T-cell (primary cell): ENCODE results near the gene IL17RA. TPM values are rescaled to one million over a fixed set of nuclear protein-coding genes. Genes with fewer than 3 reads are reported as not detected.

ENCODE experiments used
- ATAC-seq, 4 experiments: fragments of 200-7000 bp in 3 of 4; fragments of 150-1000 bp in 1 of 4; cut with Tn5 transposase; replicated peaks in 1 of 4; 1 replicate in 3 of 4; 2 replicates in 1 of 4; pipeline ENCODE4 v1.10.0; 2021; ENCODE audit warnings: moderate library complexity in 3 of 4, mild to moderate bottlenecking in 2 of 4, moderate number of reproducible peaks in 1 of 4
- CTCF ChIA-PET, 2 donors: fragments of 300-600 bp; sonication (Branson Sonifier 250); formaldehyde crosslinking; loops; one replicate each; lab custom pipeline; 2022; ENCODE audit warnings: antibody characterized with exemption in 2 of 2; lab: Charles Lee
- POLR2A ChIA-PET, 2 donors: fragments of 300-600 bp; sonication (Branson Sonifier 250); formaldehyde crosslinking; loops; one replicate each; lab custom pipeline; 2022; ENCODE audit warnings: antibody characterized with exemption in 2 of 2; lab: Charles Lee
- DNase-seq, 35 experiments: peaks; one replicate each; pipeline versions ENCODE4 v3.0.0 to v3.0.0-alpha.2; 2013 to 2023
- H3K27ac ChIP-seq: one replicate; pipeline ENCODE4 v1.5.1; 2013; ENCODE audit warnings: low read length
- H3K27me3 ChIP-seq, 2 experiments: replicated peaks in 1 of 2; 1 replicate in 1 of 2; 2 replicates in 1 of 2; pipeline versions ENCODE4 v1.6.1 to v1.7.0; 2013; ENCODE audit warnings: low read length in 1 of 2, mixed read lengths in 1 of 2; ENCODE audit not compliant: control insufficient read depth in 2 of 2, insufficient read depth in 2 of 2; ENCODE audit errors: extremely low read depth in 1 of 2
- H3K36me3 ChIP-seq, 2 donors: 1 replicate in 1 of 2; 2 replicates in 1 of 2; pipeline versions ENCODE4 v1.6.1 to v1.7.0; 2013; ENCODE audit warnings: low read length in 1 of 2; ENCODE audit not compliant: control insufficient read depth in 2 of 2, insufficient read depth in 1 of 2; ENCODE audit errors: extremely low read depth in 1 of 2
- H3K4me1 ChIP-seq, 2 experiments: 1 replicate in 1 of 2; 2 replicates in 1 of 2; pipeline versions ENCODE4 v1.6.1 to v1.7.0; 2013; ENCODE audit warnings: low read length in 2 of 2, mixed read lengths in 1 of 2; ENCODE audit not compliant: insufficient read depth in 2 of 2, control insufficient read depth in 1 of 2; ENCODE audit errors: extremely low read depth in 1 of 2
- H3K4me3 ChIP-seq, 2 donors: 1 replicate in 1 of 2; 2 replicates in 1 of 2; pipeline versions ENCODE4 v1.5.1 to v1.7.0; 2013; ENCODE audit warnings: mild to moderate bottlenecking in 2 of 2, low read length in 1 of 2, moderate library complexity in 1 of 2; ENCODE audit not compliant: control insufficient read depth in 1 of 2; ENCODE audit errors: extremely low read depth in 1 of 2
- H3K9me3 ChIP-seq: 2 replicates; pipeline ENCODE4 v1.7.0; 2013
- H3K27ac Mint-ChIP-seq, 2 donors: one replicate each; pipeline ENCODE4 v1.8.0; 2020 to 2021; ENCODE audit warnings: mild to moderate bottlenecking in 2 of 2, mixed read lengths in 2 of 2
- H3K27me3 Mint-ChIP-seq, 2 donors: one replicate each; pipeline ENCODE4 v1.8.0; 2021 to 2022; ENCODE audit warnings: mixed read lengths in 2 of 2
- H3K36me3 Mint-ChIP-seq: one replicate; pipeline ENCODE4 v1.8.0; 2021; ENCODE audit warnings: mixed read lengths
- H3K4me1 Mint-ChIP-seq, 3 donors: one replicate each; pipeline ENCODE4 v1.8.0; 2020 to 2022; ENCODE audit warnings: mixed read lengths in 3 of 3, mild to moderate bottlenecking in 1 of 3
- H3K4me3 Mint-ChIP-seq, 3 donors: one replicate each; pipeline ENCODE4 v1.8.0; 2020 to 2022; ENCODE audit warnings: mild to moderate bottlenecking in 3 of 3, mixed read lengths in 3 of 3, moderate library complexity in 3 of 3
- H3K9me3 Mint-ChIP-seq, 3 donors: one replicate each; pipeline ENCODE4 v1.8.0; 2020 to 2022; ENCODE audit warnings: mixed read lengths in 3 of 3
- WGBS: methylation state at CpG from one replicate; pipeline ENCODE4 v1.1.5; 2013; ENCODE audit warnings: missing lambda C conversion rate; ENCODE audit not compliant: insufficient coverage; 5-methylcytosine and 5-hydroxymethylcytosine counted together
- total RNA-seq, 35 experiments: library from RNA in 6 of 35; stranded (reverse) in 6 of 35; fragments of 120-200 nt in 1 of 35; gene quantifications; one replicate each; pipeline versions ENCODE4 v1.2.1 to v1.2.4 and lab custom pipeline; 2013 to 2026

The IL17RA gene
- total RNA-seq, 5 donors from 2014 or later (not counting 1 experiment from before 2014, with no cell fraction given), result 38.8 to 72.7 (median 61.8) TPM

DNA sequence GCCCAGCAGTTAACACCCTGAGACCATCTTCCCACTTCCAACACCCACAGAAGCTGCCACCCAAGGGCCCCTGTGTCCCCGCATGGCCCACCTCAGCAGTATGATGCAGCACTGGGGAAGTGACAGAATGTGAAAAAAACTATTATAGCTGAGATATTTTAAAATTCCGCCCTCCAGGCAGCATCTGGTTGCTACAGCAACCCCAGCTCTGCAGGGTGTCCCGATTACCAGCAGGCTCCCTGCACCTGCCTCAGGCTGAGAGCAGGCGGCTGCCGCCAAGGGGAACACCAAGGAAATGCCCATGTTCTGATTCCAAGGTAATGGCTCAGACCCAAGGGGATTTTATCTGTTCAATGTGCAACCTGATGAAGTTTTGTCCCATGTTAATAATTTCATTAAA is 46.9 kb downstream of the IL17RA start:
- CTCF ChIA-PET, result interaction anchor here in 1 of 2 donors (0.5 kb wide), 1 partner anchor 24 kb away, joined by 4 read pairs; no protein-coding TSS in a partner anchor
- DNase-seq (no peak), ATAC-seq (no peak)
- WGBS, result 86% methylated on average over 2 of the region's 5 CpGs
- H3K4me3 Mint-ChIP-seq, result no peak overlapping the region
- POLR2A ChIA-PET, result no interaction called here
- Histone ChIP-seq H3K36me3 (no peaks in the 10 kb centered on the region), H3K27ac (no peak overlapping the region), H3K4me3 (no peak overlapping the region), H3K9me3 (no peaks in the 10 kb centered on the region), H3K27me3 (peaks cover 0 to 5% of the 10 kb centered on the region in 2 experiments), H3K4me1 (no peaks in the 10 kb centered on the region)
- H3K27me3 Mint-ChIP-seq, result no peaks in the 10 kb centered on the region
- no peaks in the 10 kb centered on the region for H3K4me1 Mint-ChIP-seq
- H3K27ac Mint-ChIP-seq, result no peak overlapping the region
- no peaks in the 10 kb centered on the region for H3K9me3 Mint-ChIP-seq
- H3K36me3 Mint-ChIP-seq, result peaks cover 14% of the 10 kb centered on the region

DNA sequence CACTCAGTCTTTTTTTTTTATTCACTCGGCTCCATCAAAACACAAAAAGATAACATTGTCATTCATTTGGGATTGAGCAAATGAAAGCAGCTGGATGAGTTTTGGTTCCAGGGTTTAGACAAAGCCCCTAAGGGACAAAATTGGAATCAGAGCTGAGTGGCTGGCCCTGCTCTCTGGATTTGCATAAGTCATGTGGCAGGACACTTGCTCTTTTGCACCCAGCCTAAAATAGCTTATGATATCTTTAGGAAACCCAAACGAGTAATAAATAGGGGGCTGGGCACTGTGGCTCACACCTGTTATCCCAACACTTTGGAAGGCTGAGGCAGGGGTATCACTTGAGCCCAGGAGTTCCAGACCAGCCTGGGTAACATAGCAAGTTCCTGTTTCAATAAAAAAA is 47.3 kb downstream of the IL17RA start:
- no peak overlapping the region for H3K27ac Mint-ChIP-seq
- Histone ChIP-seq H3K4me3 (no peak overlapping the region), H3K9me3 (no peaks in the 10 kb centered on the region), H3K4me1 (no peaks in the 10 kb centered on the region), H3K27me3 (peaks cover 0 to 5% of the 10 kb centered on the region in 2 experiments), H3K27ac (no peak overlapping the region), H3K36me3 (no peaks in the 10 kb centered on the region)
- H3K4me1 Mint-ChIP-seq, result no peaks in the 10 kb centered on the region
- DNase-seq (no peak), ATAC-seq (no peak)
- ChIA-PET POLR2A (no interaction called here), CTCF (no interaction called here)
- no CpG with 5 or more reads among the region's 2 CpGs for WGBS
- no peak overlapping the region for H3K4me3 Mint-ChIP-seq
- no peaks in the 10 kb centered on the region for H3K9me3 Mint-ChIP-seq
- peaks cover 17% of the 10 kb centered on the region for H3K36me3 Mint-ChIP-seq
- no peaks in the 10 kb centered on the region for H3K27me3 Mint-ChIP-seq

DNA sequence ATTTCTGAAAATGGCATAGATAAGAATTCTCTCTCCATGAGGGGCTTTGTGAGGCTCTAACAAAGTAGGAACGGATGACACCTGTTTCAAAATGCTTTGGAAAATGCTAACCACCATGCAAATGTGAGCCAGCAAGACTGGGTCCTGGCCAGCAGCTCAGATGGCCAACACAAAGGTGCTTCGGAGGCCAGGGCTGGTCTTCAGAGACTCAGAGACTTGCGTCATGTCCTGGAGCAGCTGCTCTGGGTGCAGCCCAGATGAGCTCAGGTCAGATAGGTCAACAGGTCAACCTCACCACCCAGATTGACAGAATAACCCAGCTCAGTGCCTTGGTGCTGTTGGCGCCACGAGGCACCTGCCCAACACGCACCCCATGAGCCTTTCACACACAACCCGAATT is 48.3 kb downstream of the IL17RA start:
- no peak for DNase-seq
- no peaks in the 10 kb centered on the region for H3K4me1 ChIP-seq
- H3K36me3 ChIP-seq, result peaks cover 0 to 6% of the 10 kb centered on the region in 2 donors
- Mint-ChIP-seq H3K4me3 (no peak overlapping the region), H3K27ac (no peak overlapping the region), H3K27me3 (no peaks in the 10 kb centered on the region), H3K4me1 (no peaks in the 10 kb centered on the region), H3K36me3 (peaks cover 23% of the 10 kb centered on the region), H3K9me3 (no peaks in the 10 kb centered on the region)
- POLR2A ChIA-PET, result no interaction called here
- 94% methylated on average over 7 of the region's 7 CpGs for WGBS
- CTCF ChIA-PET, result no interaction called here
- H3K27ac ChIP-seq, result no peak overlapping the region
- no peaks in the 10 kb centered on the region for H3K9me3 ChIP-seq
- H3K4me3 ChIP-seq, result no peak overlapping the region
- no peak for ATAC-seq
- peaks cover 0 to 5% of the 10 kb centered on the region in 2 experiments for H3K27me3 ChIP-seq

DNA sequence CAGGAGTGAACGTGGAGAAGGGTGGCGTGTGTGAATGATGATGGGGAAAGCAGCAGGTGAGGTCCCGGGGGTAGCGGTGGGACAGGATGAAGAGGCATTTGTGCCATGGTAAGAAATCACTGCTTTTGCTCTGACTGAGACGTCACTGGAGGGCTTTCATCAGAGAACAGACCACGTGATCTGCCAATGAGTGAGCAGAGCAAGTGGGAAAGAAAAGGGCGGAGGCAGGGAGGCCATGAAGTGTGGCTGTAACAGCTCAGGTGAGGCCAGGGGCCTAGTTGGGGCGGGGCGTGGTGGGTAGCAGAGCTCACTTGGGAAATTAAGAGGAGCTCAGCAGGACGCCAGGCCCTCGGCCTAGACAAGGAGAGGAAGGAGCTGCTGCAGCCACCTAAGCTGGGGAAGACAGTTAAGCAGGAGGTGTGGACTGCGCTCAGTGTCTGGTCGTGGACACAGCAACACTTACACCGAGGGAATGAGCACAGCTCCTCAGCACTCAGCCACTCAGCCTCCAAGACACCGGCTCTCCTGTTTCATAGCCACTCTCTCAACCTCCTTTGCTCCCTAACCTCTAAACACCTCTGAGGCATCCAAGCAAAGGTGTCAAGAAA is 50.5 kb downstream of the IL17RA start:
- no peak for ATAC-seq
- POLR2A ChIA-PET, result no interaction called here
- no peak overlapping the region for H3K4me3 ChIP-seq
- WGBS, result 91% methylated on average over 13 of the region's 15 CpGs
- peaks cover 28% of the 10 kb centered on the region for H3K36me3 Mint-ChIP-seq
- H3K27me3 Mint-ChIP-seq, result no peaks in the 10 kb centered on the region
- no peaks in the 10 kb centered on the region for H3K4me1 ChIP-seq
- no peaks in the 10 kb centered on the region for H3K9me3 ChIP-seq
- no peaks in the 10 kb centered on the region for H3K9me3 Mint-ChIP-seq
- H3K27ac ChIP-seq, result no peak overlapping the region
- H3K4me3 Mint-ChIP-seq, result no peak overlapping the region
- no peaks in the 10 kb centered on the region for H3K4me1 Mint-ChIP-seq
- H3K36me3 ChIP-seq, result peaks cover 3 to 15% of the 10 kb centered on the region in 2 donors
- H3K27ac Mint-ChIP-seq, result no peak overlapping the region
- DNase-seq, result no peak
- peaks cover 0 to 5% of the 10 kb centered on the region in 2 experiments for H3K27me3 ChIP-seq
- CTCF ChIA-PET, result interaction anchor here (0.7 to 0.9 kb wide), 2 partner anchors 36 to 58 kb away, joined by 3 read pairs; no protein-coding TSS in a partner anchor

GRCh38 chr22:17137170-17137569 is 52.4 kb downstream of the IL17RA start:
- H3K27ac Mint-ChIP-seq, result no peak overlapping the region
- no peaks in the 10 kb centered on the region for H3K27me3 Mint-ChIP-seq
- Histone ChIP-seq H3K9me3 (no peaks in the 10 kb centered on the region), H3K27ac (no peak overlapping the region), H3K4me3 (no peak overlapping the region), H3K27me3 (no peaks in the 10 kb centered on the region), H3K36me3 (peaks cover 8 to 33% of the 10 kb centered on the region in 2 donors), H3K4me1 (no peaks in the 10 kb centered on the region)
- ChIA-PET POLR2A (no interaction called here), CTCF (no interaction called here)
- DNase-seq (no peak), ATAC-seq (no peak)
- no CpG with 5 or more reads among the region's 4 CpGs for WGBS
- no peak overlapping the region for H3K4me3 Mint-ChIP-seq
- no peaks in the 10 kb centered on the region for H3K9me3 Mint-ChIP-seq
- no peaks in the 10 kb centered on the region for H3K4me1 Mint-ChIP-seq
- peaks cover 34% of the 10 kb centered on the region for H3K36me3 Mint-ChIP-seq

- H3K9me3 ChIP-seq, result no peaks in the 10 kb centered on the region
- H3K4me3 Mint-ChIP-seq, result no peak overlapping the region
- POLR2A ChIA-PET, result no interaction called here
- peaks cover 10 to 38% of the 10 kb centered on the region in 2 donors for H3K36me3 ChIP-seq
- ATAC-seq (no peak), DNase-seq (no peak)
- no peaks in the 10 kb centered on the region for H3K9me3 Mint-ChIP-seq
- WGBS, result 93% methylated on average over 14 of the region's 17 CpGs
- CTCF ChIA-PET, result no interaction called here
- H3K27ac ChIP-seq, result no peak overlapping the region
- no peaks in the 10 kb centered on the region for H3K27me3 Mint-ChIP-seq
- H3K27ac Mint-ChIP-seq, result no peak overlapping the region
- no peak overlapping the region for H3K4me3 ChIP-seq
- H3K36me3 Mint-ChIP-seq, result peaks cover 41% of the 10 kb centered on the region
- no peaks in the 10 kb centered on the region for H3K27me3 ChIP-seq
- no peaks in the 10 kb centered on the region for H3K4me1 ChIP-seq
- no peaks in the 10 kb centered on the region for H3K4me1 Mint-ChIP-seq
Observed at GRCh38 chr22:17137861-17138425, 53.1 kb downstream of the IL17RA start.
